Lower leg skin (tissue), 4 donors: Measurements from ENCODE around the gene CLEC16A. TPM values are rescaled to one million over a fixed set of nuclear protein-coding genes. Genes with fewer than 3 reads are reported as not detected.

Experiments used
- DNase-seq, 2 donors: peaks; one replicate each; pipeline ENCODE4 v3.0.0-alpha.2; 2019; ENCODE audit warnings: low spot score in 2 of 2
- H3K4me3 ChIP-seq: fragments of 200-600 bp; sonication (generic); 2 replicates; pipeline ENCODE4 v1.5.1; 2017; ENCODE audit warnings: mild to moderate bottlenecking, low read depth; ENCODE audit not compliant: poor library complexity, severe bottlenecking
- CTCF ChIP-seq, 3 donors: fragments of 450-650 bp; IDR thresholded peaks; one replicate each; pipeline ENCODE4 v1.5.1; 2016; ENCODE audit warnings: antibody characterized with exemption in 3 of 3, mild to moderate bottlenecking in 3 of 3, moderate library complexity in 2 of 3
- POLR2A ChIP-seq, 2 donors: fragments of 450-650 bp; IDR thresholded peaks; one replicate each; pipeline ENCODE4 v1.6.1; 2016 to 2017; ENCODE audit warnings: antibody characterized with exemption in 2 of 2, mild to moderate bottlenecking in 1 of 2, moderate library complexity in 1 of 2
- WGBS, 2 donors: methylation state at CpG; one replicate each; pipeline ENCODE4 v1.1.5; 2018; 5-methylcytosine and 5-hydroxymethylcytosine counted together
- intact Hi-C: fragments of 100-400 bp; cut with DNase I; formaldehyde crosslinking; loops from one replicate; pipeline ENCODE4 v1.15.0; 2023; ENCODE audit warnings: low total_unique reads
- total RNA-seq, 4 donors: library from RNA; depleted of rRNA; stranded (reverse); fragments of >200 nt; gene quantifications; one replicate each; pipeline ENCODE4 v1.1.0, GENCODE V29; 2016

The CLEC16A gene
- total RNA-seq, 4 donors from 2014 or later = 26.8 to 30.0 (median 29.5) TPM

GRCh38 chr16:11053916-11054460 is 109.6 kb downstream of the CLEC16A start:
- no peak overlapping the region for H3K4me3 ChIP-seq
- no peak for DNase-seq
- 87 to 93% methylated on average over 6 of the region's 6 CpGs for WGBS, 2 donors
- intact Hi-C loops = no loop called here
- TF ChIP-seq POLR2A (IDR thresholded peaks at IDR 0.05) = no peak
- no peak for TF ChIP-seq CTCF (IDR thresholded peaks at IDR 0.05)

- intact Hi-C loops = no loop called here
- no peak overlapping the region for H3K4me3 ChIP-seq
- DNase-seq = no peak
- WGBS, 2 donors = 77% methylated on average over 11 of the region's 11 CpGs
- no peak for TF ChIP-seq POLR2A (IDR thresholded peaks at IDR 0.05)
These were observed 112.0 kb downstream of the CLEC16A start for GRCh38 chr16:11056090-11056992.

GRCh38 chr16:11056993-11057649 is 112.8 kb downstream of the CLEC16A start:
- intact Hi-C loops = no loop called here
- WGBS, 2 donors = 60 to 66% methylated on average over 12 of the region's 12 CpGs
- TF ChIP-seq CTCF (IDR thresholded peaks at IDR 0.05) (no peak), POLR2A (IDR thresholded peaks at IDR 0.05) (no peak)
- H3K4me3 ChIP-seq = no peak overlapping the region
- no peak for DNase-seq

- DNase-seq = no peak
- intact Hi-C loops = no loop called here
- WGBS, 2 donors = 86 to 89% methylated on average over 9 of the region's 9 CpGs
- TF ChIP-seq POLR2A (IDR thresholded peaks at IDR 0.05) (no peak), CTCF (IDR thresholded peaks at IDR 0.05) (no peak)
- no peak overlapping the region for H3K4me3 ChIP-seq
These were observed 113.5 kb downstream of the CLEC16A start for GRCh38 chr16:11057711-11058345.

- TF ChIP-seq CTCF (IDR thresholded peaks at IDR 0.05) = no peak
- TF ChIP-seq POLR2A (IDR thresholded peaks at IDR 0.05) = no peak
- no peak for DNase-seq
- no peak overlapping the region for H3K4me3 ChIP-seq
- WGBS, 2 donors = 90 to 92% methylated on average over 5 of the region's 5 CpGs
- intact Hi-C loops = no loop called here
These were observed 114.5 kb downstream of the CLEC16A start for GRCh38 chr16:11058832-11059231.

GRCh38 chr16:11059588-11059987 is 115.2 kb downstream of the CLEC16A start:
- TF ChIP-seq CTCF (IDR thresholded peaks at IDR 0.05) = no peak
- no peak for TF ChIP-seq POLR2A (IDR thresholded peaks at IDR 0.05)
- no peak overlapping the region for H3K4me3 ChIP-seq
- intact Hi-C loops = no loop called here
- 89 to 96% methylated on average over 4 of the region's 4 CpGs for WGBS, 2 donors
- DNase-seq = no peak
